ENCODE data around the gene S100A7.
"Not testable (repeated sequence)": the region's sequence is repeated elsewhere in the genome, so short reads cannot be mapped to it uniquely, and the experiment has no call there.

Gene S100A7

GRCh38 chr1:153431928-153432327 is 28.5 kb downstream of the S100A7 start:
- Mint-ChIP-seq H3K27me3 (peaks cover 57 to 92% of the 10 kb centered on the region in 2 donors), H3K36me3 (ENCODE audit: insufficient read depth) (no peaks in the 10 kb centered on the region), H3K27ac (no peak overlapping the region), H3K4me3 (no peak overlapping the region), H3K4me1 (ENCODE audit: low read depth in 2 of 2) (no peaks in the 10 kb centered on the region), H3K9me3 (no peaks in the 10 kb centered on the region)
- ATAC-seq (replicated peaks), result no peak
- no peak for DNase-seq

- Mint-ChIP-seq H3K9me3 (no peaks in the 10 kb centered on the region), H3K27me3 (peaks cover 54 to 92% of the 10 kb centered on the region in 2 donors), H3K27ac (no peak overlapping the region), H3K36me3 (ENCODE audit: insufficient read depth) (no peaks in the 10 kb centered on the region), H3K4me1 (ENCODE audit: low read depth in 2 of 2) (no peaks in the 10 kb centered on the region), H3K4me3 (no peak overlapping the region)
- ATAC-seq (replicated peaks) (no peak), DNase-seq (no peak)
These were observed 29.0 kb downstream of the S100A7 start for GRCh38 chr1:153431427-153431826.

- H3K36me3 Mint-ChIP-seq (ENCODE audit: insufficient read depth), result no peaks in the 10 kb centered on the region
- H3K4me3 Mint-ChIP-seq, result no peak overlapping the region
- no peaks in the 10 kb centered on the region for H3K4me1 Mint-ChIP-seq (ENCODE audit: low read depth in 2 of 2)
- DNase-seq, result no peak
- no peaks in the 10 kb centered on the region for H3K9me3 Mint-ChIP-seq
- no peak for ATAC-seq (replicated peaks)
- no peak overlapping the region for H3K27ac Mint-ChIP-seq
- peaks cover 52 to 92% of the 10 kb centered on the region in 2 donors for H3K27me3 Mint-ChIP-seq
These were observed 29.4 kb downstream of the S100A7 start for GRCh38 chr1:153431002-153431401.

GRCh38 chr1:153430561-153430960 is 29.9 kb downstream of the S100A7 start:
- no peak for DNase-seq
- Mint-ChIP-seq H3K9me3 (no peaks in the 10 kb centered on the region), H3K4me3 (no peak overlapping the region), H3K27ac (no peak overlapping the region), H3K36me3 (ENCODE audit: insufficient read depth) (no peaks in the 10 kb centered on the region), H3K4me1 (ENCODE audit: low read depth in 2 of 2) (no peaks in the 10 kb centered on the region), H3K27me3 (peaks cover 56 to 92% of the 10 kb centered on the region in 2 donors)
- ATAC-seq (replicated peaks), result no peak

- H3K4me3 Mint-ChIP-seq, result no peak overlapping the region
- H3K27me3 Mint-ChIP-seq, result peaks cover 60 to 92% of the 10 kb centered on the region in 2 donors
- no peak overlapping the region for H3K27ac Mint-ChIP-seq
- no peak for DNase-seq
- H3K4me1 Mint-ChIP-seq (ENCODE audit: low read depth in 2 of 2), result no peaks in the 10 kb centered on the region
- no peaks in the 10 kb centered on the region for H3K36me3 Mint-ChIP-seq (ENCODE audit: insufficient read depth)
- no peak for ATAC-seq (replicated peaks)
- H3K9me3 Mint-ChIP-seq, result no peaks in the 10 kb centered on the region
These were observed 30.3 kb downstream of the S100A7 start for GRCh38 chr1:153430166-153430553.

GRCh38 chr1:153429266-153430165 is 30.9 kb downstream of the S100A7 start:
- H3K36me3 Mint-ChIP-seq (ENCODE audit: insufficient read depth), result no peaks in the 10 kb centered on the region
- no peak overlapping the region for H3K4me3 Mint-ChIP-seq
- no peak overlapping the region for H3K27ac Mint-ChIP-seq
- H3K4me1 Mint-ChIP-seq (ENCODE audit: low read depth in 2 of 2), result no peaks in the 10 kb centered on the region
- no peak for ATAC-seq (replicated peaks)
- H3K27me3 Mint-ChIP-seq, result peaks cover 67 to 92% of the 10 kb centered on the region in 2 donors
- no peaks in the 10 kb centered on the region for H3K9me3 Mint-ChIP-seq
- DNase-seq, result no peak

- Mint-ChIP-seq H3K9me3 (no peaks in the 10 kb centered on the region), H3K36me3 (ENCODE audit: insufficient read depth) (no peaks in the 10 kb centered on the region), H3K27ac (no peak overlapping the region), H3K27me3 (peaks cover 71 to 85% of the 10 kb centered on the region in 2 donors), H3K4me3 (no peak overlapping the region), H3K4me1 (ENCODE audit: low read depth in 2 of 2) (no peaks in the 10 kb centered on the region)
- ATAC-seq (replicated peaks), result no peak
- DNase-seq, result no peak
These were observed 31.7 kb downstream of the S100A7 start for GRCh38 chr1:153428791-153429190.

- Mint-ChIP-seq H3K27me3 (peaks cover 69 to 79% of the 10 kb centered on the region in 2 donors), H3K9me3 (no peaks in the 10 kb centered on the region), H3K36me3 (ENCODE audit: insufficient read depth) (no peaks in the 10 kb centered on the region), H3K4me1 (ENCODE audit: low read depth in 2 of 2) (no peaks in the 10 kb centered on the region), H3K4me3 (no peak overlapping the region), H3K27ac (no peak overlapping the region)
- ATAC-seq (replicated peaks) (no peak), DNase-seq (no peak)
These were observed 32.3 kb downstream of the S100A7 start for GRCh38 chr1:153428073-153428638.

GRCh38 chr1:153426809-153427208 is 33.6 kb downstream of the S100A7 start:
- ATAC-seq (replicated peaks), result no peak
- H3K9me3 Mint-ChIP-seq, result no peaks in the 10 kb centered on the region
- peaks cover 59 to 67% of the 10 kb centered on the region in 2 donors for H3K27me3 Mint-ChIP-seq

GRCh38 chr1:153422450-153423068 is 37.9 kb downstream of the S100A7 start:
- H3K27ac Mint-ChIP-seq, result no peak overlapping the region
- peak; percentile 42 for ATAC-seq (replicated peaks)
- DNase-seq, result peak; percentile 43 to 59 (median 53)
- no peak overlapping the region for H3K4me3 Mint-ChIP-seq
- no peaks in the 10 kb centered on the region for H3K4me1 Mint-ChIP-seq (ENCODE audit: low read depth in 2 of 2)
- no peaks in the 10 kb centered on the region for H3K9me3 Mint-ChIP-seq
- H3K27me3 Mint-ChIP-seq, result peaks cover 56 to 69% of the 10 kb centered on the region in 2 donors
- H3K36me3 Mint-ChIP-seq (ENCODE audit: insufficient read depth), result no peaks in the 10 kb centered on the region

More at GRCh38 chr1:153426809-153427208, 33.6 kb downstream of the S100A7 start:
- no peak overlapping the region for H3K4me3 Mint-ChIP-seq
- no peaks in the 10 kb centered on the region for H3K4me1 Mint-ChIP-seq (ENCODE audit: low read depth in 2 of 2)
- no peak for DNase-seq
- H3K27ac Mint-ChIP-seq, result no peak overlapping the region
- no peaks in the 10 kb centered on the region for H3K36me3 Mint-ChIP-seq (ENCODE audit: insufficient read depth)

GRCh38 chr1:153420306-153420705 is 40.1 kb downstream of the S100A7 start:
- DNase-seq (no peak), ATAC-seq (replicated peaks) (no peak)
- no peaks in the 10 kb centered on the region for H3K36me3 Mint-ChIP-seq (ENCODE audit: insufficient read depth)
- H3K9me3 Mint-ChIP-seq, result no peaks in the 10 kb centered on the region
- H3K27me3 Mint-ChIP-seq, result peaks cover 42 to 65% of the 10 kb centered on the region in 2 donors
- H3K27ac Mint-ChIP-seq, result no peak overlapping the region
- no peaks in the 10 kb centered on the region for H3K4me1 Mint-ChIP-seq (ENCODE audit: low read depth in 2 of 2)
- H3K4me3 Mint-ChIP-seq, result no peak overlapping the region

GRCh38 chr1:153419436-153419793 is 41.0 kb downstream of the S100A7 start:
- not testable (repeated sequence) for DNase-seq; ATAC-seq (replicated peaks); H3K36me3 Mint-ChIP-seq (ENCODE audit: insufficient read depth); H3K4me3 Mint-ChIP-seq; H3K27ac Mint-ChIP-seq; H3K4me1 Mint-ChIP-seq (ENCODE audit: low read depth in 2 of 2); H3K9me3 Mint-ChIP-seq
- H3K27me3 Mint-ChIP-seq, result peaks cover 33 to 57% of the 10 kb centered on the region in 2 donors

GRCh38 chr1:153418758-153419435 is 41.6 kb downstream of the S100A7 start:
- ATAC-seq (replicated peaks); H3K4me1 Mint-ChIP-seq (ENCODE audit: low read depth in 2 of 2); H3K27ac Mint-ChIP-seq; DNase-seq; H3K36me3 Mint-ChIP-seq (ENCODE audit: insufficient read depth); H3K9me3 Mint-ChIP-seq; H3K4me3 Mint-ChIP-seq: not testable (repeated sequence)
- peaks cover 29 to 57% of the 10 kb centered on the region in 2 donors for H3K27me3 Mint-ChIP-seq

Data from effector memory CD8-positive, alpha-beta T cell (primary cell).